GM21529 (cell line): Measurements from ENCODE around the gene EPB41L1.

Experiments
- ATAC-seq: cut with Tn5 transposase; IDR thresholded peaks from one replicate; pipeline ENCODE4 v1.9.1; 2021; ENCODE audit not compliant: unreplicated experiment

The EPB41L1 gene

DNA sequence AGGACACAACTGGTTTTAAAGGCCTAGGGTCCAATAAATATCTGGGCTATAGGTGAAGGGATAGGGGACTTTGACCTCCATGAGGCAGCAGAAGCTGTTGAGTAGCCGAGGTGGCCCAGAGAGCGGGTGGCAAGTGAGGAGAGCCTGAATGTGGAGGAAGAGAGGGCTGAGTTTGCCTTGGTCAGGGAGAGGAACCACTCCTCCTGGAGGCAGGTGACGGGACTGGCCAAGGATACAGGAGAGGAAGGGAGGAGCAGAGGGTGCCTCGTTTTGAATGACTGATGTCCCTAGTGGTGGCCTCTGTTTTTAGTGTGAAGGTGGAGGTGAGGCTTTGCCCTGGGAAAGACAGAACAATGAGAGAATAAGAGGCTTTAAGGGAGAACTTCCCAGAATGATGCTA lies 62.7 kb downstream of the EPB41L1 start:
- ATAC-seq, result no peak

DNA sequence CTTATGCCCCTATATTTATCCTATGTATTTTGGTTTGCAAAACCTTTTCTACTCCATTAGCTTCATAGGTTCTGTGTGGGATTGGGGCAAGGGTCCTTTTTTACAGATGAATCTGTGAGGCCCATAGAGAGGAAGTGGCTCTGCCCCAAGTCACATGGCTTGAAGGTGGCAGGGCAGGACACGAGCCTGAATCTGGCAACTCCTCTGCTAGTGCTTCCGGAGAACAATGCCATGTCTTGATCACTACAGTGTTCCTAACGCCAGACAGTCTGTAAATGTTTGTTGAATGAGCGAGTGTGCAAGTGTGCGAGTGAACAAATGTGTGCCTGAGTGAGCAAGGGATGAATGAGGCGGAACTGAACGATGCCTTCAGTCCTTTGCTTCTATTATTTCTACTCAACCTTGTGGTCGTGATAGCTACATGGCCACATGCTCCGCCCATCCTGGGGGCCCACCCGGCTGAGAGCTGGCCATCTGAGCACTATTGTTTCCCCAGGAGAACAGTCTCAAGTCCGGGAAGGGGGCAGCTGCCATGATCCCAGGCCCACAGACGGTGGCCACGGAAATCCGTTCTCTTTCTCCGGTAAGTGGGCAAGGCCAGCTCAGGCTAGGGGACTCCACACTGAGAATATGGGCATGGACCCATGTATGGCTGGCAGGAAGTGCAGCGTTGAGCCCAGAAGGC lies 64.0 kb downstream of the EPB41L1 start:
- ATAC-seq, result no peak

- ATAC-seq, result no peak
Observed at GRCh38 chr20:36219671-36220220, 65.2 kb downstream of the EPB41L1 start.

GRCh38 chr20:36225666-36226065 lies 71.1 kb downstream of the EPB41L1 start:
- ATAC-seq, result no peak

DNA sequence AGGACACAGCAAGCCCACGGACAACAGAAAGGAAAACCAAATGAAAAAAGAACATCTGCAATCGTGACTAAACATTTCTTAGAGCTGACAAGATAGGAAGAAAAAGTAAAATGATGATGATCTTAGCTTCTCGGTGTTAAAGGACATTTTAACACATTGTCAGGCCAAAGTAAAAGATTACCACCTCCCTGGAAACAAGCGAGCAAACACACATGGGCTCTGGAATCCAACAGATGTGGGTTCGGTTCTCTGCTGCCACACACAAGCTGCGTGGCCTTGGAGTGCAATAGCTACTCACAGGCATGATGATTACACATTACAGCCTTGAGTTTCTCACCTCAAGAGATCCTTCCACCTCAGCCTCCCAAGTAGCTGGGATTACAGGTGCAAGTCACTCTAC lies 74.2 kb downstream of the EPB41L1 start:
- no peak for ATAC-seq

DNA sequence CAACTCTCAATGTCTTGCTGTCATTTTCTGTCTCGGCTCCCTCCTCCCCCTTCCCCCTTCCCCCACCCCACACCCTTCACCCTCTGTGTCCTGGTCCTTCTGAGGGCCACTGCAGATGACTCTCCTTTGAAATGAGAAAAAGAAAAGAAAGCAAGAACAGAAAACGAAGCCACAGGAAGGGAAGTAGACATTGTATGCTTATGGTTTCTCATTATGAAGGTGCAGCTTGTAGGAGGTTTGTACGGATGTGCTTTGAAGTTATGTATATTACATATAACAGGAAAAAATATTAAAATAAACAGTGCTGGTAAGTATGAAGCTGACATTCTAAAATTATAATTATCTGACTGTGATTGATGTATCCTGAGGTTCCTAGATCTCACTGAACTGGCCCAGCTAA lies 75.5 kb downstream of the EPB41L1 start:
- ATAC-seq, result no peak

DNA sequence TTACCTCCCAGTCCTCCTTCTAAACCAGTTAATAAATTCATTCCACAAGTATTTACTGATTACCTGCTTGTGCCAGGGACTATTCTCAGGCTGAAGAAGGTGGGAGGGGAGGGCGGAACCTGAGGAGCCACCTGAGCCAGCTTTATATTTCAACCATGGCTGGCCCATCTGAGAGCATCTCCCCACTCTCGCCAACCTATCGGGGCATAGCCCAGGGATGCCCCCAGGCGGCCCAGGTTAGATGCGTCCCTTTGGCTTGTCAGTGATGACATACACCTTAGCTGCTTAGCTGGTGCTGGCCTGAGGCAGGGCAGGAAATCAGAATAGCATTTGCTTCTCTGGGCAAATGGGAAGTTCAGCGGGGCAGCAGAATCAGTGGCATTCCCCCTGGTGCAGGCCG lies 76.8 kb downstream of the EPB41L1 start:
- ATAC-seq, result no peak

DNA sequence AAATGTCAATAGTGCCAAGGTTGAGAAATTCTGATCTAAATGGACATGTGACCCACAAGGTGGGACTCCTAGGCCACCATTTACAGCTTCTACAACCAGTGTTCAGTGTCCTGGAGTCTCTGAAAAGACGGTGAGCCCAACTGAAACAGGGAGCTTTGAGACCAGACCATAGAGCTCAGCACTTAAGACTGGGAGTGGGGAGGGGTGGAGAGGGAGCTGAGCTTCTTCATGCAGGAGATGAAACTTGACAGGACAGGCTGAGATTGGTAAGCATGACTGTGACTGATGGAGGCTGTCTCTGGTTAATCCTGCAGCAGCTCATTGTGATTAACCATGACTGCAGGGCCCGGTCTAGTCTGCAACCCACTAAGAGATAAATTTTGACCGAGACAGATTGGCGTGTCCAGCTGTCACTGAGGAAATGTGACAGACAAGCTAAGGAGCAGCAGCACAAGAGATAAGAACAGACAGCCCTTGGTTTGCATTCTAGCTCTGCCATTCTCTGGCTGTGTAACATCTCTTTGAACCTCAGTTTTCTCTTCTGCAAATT lies 80.3 kb downstream of the EPB41L1 start:
- no peak for ATAC-seq

GRCh38 chr20:36235892-36236785 lies 81.6 kb downstream of the EPB41L1 start, which contains the start of gene AAR2:
Gene AAR2 (plus strand): TSS chr20:36236478. CDS start chr20:36239869, 3,391 bp downstream.
- ATAC-seq, result peak; percentile 75

- ATAC-seq, result no peak
Observed at GRCh38 chr20:36236786-36237121, 82.2 kb downstream of the EPB41L1 start.

DNA sequence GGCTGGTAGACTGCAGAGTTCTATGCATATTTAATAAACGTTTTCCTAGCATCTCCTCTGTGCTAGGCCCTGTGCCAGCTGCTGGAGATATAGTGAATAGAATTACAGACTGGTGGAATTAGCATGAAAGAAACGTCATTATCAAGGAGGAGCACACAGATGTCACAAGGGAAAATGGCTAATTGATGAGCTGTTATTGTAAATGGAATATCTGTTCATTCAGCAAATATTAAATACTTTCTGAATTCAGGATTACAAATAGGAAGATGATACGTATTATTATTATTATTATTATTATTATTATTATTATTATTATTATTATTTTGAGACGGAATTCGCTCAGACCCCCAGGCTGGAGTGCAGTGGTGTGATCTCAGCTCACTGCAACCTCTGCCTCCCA lies 82.9 kb downstream of the EPB41L1 start:
- ATAC-seq, result no peak

GRCh38 chr20:36238153-36238552 lies 83.6 kb downstream of the EPB41L1 start:
- no peak for ATAC-seq

DNA sequence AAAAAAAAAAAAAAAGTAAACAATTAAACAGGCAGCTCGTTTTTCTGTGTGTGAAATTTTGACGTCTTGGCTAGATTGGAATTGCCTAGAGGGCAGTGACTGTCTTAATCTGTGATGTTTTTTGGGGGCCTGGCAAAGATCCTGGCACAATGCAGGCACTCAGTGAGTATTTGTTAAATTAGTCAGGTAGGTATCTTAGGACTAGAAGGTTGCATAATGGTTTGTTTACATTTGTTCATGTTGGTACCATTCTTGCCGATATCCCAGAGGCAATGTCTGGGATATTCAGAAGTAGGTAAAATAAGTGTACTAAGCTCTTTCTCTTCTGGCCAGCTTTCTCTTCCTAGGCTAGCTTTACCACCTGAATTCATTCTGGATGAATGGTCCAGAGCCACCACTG lies 84.2 kb downstream of the EPB41L1 start:
- no peak for ATAC-seq

GRCh38 chr20:36240076-36240475 lies 85.5 kb downstream of the EPB41L1 start:
- no peak for ATAC-seq

GRCh38 chr20:36241678-36242077 lies 87.1 kb downstream of the EPB41L1 start:
- no peak for ATAC-seq

- ATAC-seq, result no peak
Observed at GRCh38 chr20:36243726-36244125, 89.2 kb downstream of the EPB41L1 start.

- ATAC-seq, result no peak
Observed at GRCh38 chr20:36246401-36246800, 91.9 kb downstream of the EPB41L1 start.

- ATAC-seq, result no peak
Observed at GRCh38 chr20:36248836-36249235, 94.3 kb downstream of the EPB41L1 start.

DNA sequence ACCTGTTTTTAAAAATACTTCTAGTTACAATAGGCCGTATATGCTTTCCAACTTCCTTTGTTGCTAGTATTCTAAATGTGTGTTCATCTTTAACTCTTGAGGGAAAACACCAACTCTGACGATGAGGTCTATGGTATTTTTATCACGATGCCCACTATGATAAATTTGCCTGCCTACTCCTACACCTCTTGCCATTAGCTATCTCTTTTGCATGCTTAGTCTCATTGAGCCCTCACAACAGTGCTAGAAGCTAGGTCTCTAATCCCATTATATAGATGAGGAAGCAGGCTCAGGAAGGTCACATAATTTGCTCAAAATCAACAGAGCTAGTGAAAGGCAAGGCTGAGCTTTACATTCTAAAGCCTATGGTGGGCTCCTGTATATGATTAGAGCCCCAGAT lies 94.9 kb downstream of the EPB41L1 start:
- no peak for ATAC-seq

DNA sequence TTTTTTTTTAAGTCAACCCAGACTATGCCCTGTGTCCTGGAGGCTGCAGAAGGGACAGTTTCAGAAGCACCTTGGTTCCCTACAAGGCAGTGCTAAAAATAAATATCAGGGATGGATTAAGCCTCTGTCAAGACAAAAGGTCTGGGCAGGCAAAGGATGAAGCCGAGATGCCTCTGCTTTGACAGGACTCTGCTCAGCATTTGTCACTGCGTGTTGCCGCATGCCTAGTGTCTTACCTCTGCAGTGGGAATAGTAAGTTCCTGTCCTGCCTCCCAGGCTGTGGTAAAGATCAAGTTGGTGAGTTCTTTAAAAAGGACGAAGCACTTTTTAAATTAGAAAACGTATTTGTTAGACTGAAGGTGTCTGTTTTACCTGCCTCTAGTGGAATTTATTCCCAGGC lies 96.9 kb downstream of the EPB41L1 start:
- no peak for ATAC-seq

DNA sequence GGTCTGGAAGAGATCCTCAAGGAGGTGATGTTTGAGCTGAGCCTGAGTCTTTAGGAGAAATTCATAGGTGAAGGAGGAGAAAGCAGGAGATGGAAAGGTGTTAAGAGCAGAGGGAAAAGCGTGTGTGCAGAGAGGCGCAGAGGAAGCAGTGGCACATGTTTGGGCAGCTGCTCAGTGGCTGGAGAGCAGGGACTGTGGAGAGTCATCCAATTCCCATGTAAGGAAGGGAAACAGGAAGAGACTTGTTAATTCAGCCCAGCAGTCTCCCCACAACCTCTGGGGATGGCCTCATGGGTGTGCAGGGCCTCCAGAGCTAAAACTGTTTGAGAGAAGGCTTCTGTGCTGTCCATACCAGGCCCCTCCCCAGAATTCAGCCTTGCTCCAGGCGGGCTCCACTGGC lies 98.0 kb downstream of the EPB41L1 start:
- no peak for ATAC-seq

DNA sequence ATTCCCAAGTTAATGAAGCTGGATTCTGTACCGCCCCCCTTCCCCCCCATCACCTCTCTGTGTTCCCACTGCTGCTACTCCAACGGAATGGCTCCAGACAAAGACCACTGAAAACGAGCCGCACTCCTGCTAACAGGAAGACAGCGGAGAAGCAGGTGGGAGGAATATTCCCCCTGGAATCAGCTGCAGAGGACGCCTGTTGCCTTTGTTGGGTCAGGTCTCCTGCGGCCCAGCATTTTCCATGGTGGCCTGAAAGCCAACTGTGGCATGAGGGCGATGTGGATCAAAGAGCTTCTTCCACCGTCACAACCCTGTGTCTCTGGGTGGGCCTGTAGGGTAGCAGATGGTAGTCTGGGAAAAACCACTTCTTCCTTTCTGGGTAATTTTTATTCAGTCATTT lies 98.5 kb downstream of the EPB41L1 start:
- no peak for ATAC-seq
